Large intestine (tissue), 3 donors: Measurements from ENCODE around the gene GSTK1. TPM values are rescaled to one million over a fixed set of nuclear protein-coding genes. Genes with fewer than 3 reads are reported as not detected.

Source experiments
- DNase-seq, 2 donors: peaks; one replicate each; pipeline versions ENCODE4 v3.0.0 to v3.0.0-alpha.2; 2013
- H3K27ac ChIP-seq: one replicate; pipeline ENCODE4 v1.5.1; 2013; ENCODE audit warnings: low read length
- H3K27me3 ChIP-seq: 2 replicates; pipeline ENCODE4 v1.6.1; 2013; ENCODE audit warnings: low read length; ENCODE audit not compliant: control insufficient read depth, insufficient read depth
- H3K36me3 ChIP-seq: 2 replicates; pipeline ENCODE4 v1.6.1; 2013; ENCODE audit warnings: low read length; ENCODE audit not compliant: control insufficient read depth, insufficient read depth
- H3K4me1 ChIP-seq: one replicate; pipeline ENCODE4 v1.6.1; 2013; ENCODE audit warnings: low read length; ENCODE audit not compliant: control insufficient read depth, insufficient read depth
- H3K4me3 ChIP-seq: one replicate; pipeline ENCODE4 v1.5.1; 2013; ENCODE audit warnings: low read length
- H3K9me3 ChIP-seq: one replicate; pipeline ENCODE4 v1.6.1; 2013; ENCODE audit warnings: mild to moderate bottlenecking, low read depth, low read length, moderate library complexity; ENCODE audit not compliant: control insufficient read depth
- WGBS: methylation state at CpG from one replicate; pipeline ENCODE4 v1.1.5; 2013; ENCODE audit warnings: low lambda C conversion rate; ENCODE audit not compliant: insufficient coverage; 5-methylcytosine and 5-hydroxymethylcytosine counted together
- polyA plus RNA-seq: library from polyadenylated mRNA; unstranded; fragments of 120-200 nt; gene quantifications from one replicate; pipeline ENCODE4 v1.2.1, GENCODE V29; 2013

Gene GSTK1
- polyA plus RNA-seq, 1 donor, result 325 TPM

- Histone ChIP-seq H3K4me3 (no peak overlapping the region), H3K27ac (no peak overlapping the region), H3K4me1 (no peaks in the 10 kb centered on the region), H3K27me3 (no peaks in the 10 kb centered on the region), H3K36me3 (no peaks in the 10 kb centered on the region), H3K9me3 (no peaks in the 10 kb centered on the region)
- no peak for DNase-seq
Measured at GRCh38 chr7:143237366-143237765, 25.9 kb upstream of the GSTK1 start.

DNA sequence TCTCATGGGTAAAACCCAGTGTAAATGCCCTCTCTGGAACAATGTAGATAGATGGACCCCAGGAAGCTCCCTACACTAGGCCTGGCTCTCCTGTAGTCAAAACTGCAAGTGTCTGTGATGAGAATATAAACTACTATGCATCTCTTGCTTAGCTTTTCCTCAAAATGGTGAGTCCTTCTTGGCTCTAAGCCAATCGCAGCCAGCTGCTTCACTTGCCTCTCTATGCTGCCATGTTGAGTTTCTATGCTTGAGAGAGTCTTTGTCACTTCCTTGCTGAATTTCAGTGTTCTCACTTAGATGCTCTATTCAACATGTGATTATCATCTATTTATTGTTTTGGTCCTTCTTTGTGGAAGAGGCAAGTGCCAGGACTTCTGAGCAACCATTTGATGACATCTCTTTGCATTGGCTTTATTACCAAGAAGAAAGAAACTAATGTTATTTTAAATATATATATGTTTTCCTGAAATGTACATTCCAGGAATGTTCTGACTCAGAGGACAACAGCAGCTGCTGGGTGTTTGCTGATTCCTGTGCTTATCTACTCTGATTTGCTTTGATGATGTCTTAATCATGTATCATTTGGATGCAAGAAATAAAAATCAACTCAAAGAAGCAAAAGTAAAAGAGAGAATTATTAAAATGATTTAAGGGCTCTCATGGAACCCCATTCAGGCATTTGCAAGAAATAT is 24.8 kb upstream of the GSTK1 start:
- Histone ChIP-seq H3K36me3 (no peaks in the 10 kb centered on the region), H3K27ac (no peak overlapping the region), H3K27me3 (no peaks in the 10 kb centered on the region), H3K9me3 (no peaks in the 10 kb centered on the region), H3K4me3 (no peak overlapping the region), H3K4me1 (peaks cover 4% of the 10 kb centered on the region)
- no peak for DNase-seq
- no CpG with 5 or more reads among the region's 1 CpG for WGBS

DNA sequence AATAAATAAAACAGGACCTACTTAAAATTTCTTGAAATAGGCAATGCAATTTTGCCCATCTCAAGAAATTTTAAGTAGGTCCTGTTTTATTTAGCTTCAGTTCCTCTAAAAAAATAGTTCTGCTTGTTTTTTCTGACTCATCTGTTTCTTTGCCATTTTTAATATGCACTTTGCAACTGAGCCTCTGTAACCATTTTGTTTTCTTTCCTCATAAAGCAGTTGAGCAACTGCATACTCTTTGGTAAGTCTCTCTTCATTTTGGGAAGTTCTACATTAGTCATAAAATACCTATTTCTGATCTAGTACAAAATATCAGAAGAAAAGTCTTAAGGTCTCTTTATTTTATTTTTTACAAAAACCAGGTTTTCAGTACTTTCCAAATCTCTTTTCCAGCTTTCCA is 23.4 kb upstream of the GSTK1 start:
- no peaks in the 10 kb centered on the region for H3K9me3 ChIP-seq
- no peaks in the 10 kb centered on the region for H3K27me3 ChIP-seq
- H3K36me3 ChIP-seq, result no peaks in the 10 kb centered on the region
- no peak overlapping the region for H3K4me3 ChIP-seq
- H3K27ac ChIP-seq, result no peak overlapping the region
- peaks cover 12% of the 10 kb centered on the region for H3K4me1 ChIP-seq
- no peak for DNase-seq

DNA sequence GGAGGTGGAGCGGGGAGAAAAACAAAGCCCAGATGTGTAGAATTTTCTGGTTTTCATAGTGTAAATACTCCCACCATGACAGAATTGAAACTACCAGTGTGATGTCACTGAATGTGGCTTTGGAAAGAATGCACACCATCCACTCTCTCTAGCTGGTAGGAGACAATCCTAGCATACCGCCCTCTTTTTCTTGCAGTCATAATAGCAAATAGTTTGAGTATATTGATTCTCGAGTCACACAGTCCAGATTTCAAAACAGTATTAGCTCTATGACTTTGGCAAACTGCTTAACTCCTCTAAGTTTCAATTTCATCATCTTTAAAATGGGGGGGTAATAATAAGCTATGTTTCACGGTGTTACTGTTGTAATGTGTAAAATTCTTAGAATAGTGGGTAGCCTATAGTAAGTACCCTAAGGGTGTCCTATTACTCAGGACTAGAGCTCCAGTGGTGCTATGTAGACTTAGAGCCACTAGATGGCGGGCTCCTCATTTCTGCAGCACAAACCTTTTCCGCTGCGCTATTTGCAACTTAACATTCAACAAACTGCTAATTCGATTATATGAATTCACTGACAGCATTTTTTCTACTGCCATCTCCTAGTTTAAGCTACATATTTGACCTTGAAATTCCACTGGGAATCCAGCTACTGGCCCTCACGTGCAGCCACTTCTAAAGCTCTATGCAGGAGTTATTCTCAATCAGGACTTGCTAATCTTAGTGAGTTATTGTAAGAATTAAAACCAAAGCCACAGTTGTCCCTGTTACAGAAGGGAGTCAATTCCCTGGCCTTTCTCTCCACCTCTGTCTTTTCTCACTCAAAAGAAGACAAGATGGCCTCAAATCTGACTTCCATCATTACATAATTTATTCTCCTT is 22.7 kb upstream of the GSTK1 start:
- Histone ChIP-seq H3K9me3 (no peaks in the 10 kb centered on the region), H3K4me3 (no peak overlapping the region), H3K36me3 (no peaks in the 10 kb centered on the region), H3K27ac (no peak overlapping the region), H3K27me3 (no peaks in the 10 kb centered on the region), H3K4me1 (peaks cover 16% of the 10 kb centered on the region)
- peak; percentile 64 to 67 for DNase-seq
- 17% methylated on average over 3 of the region's 9 CpGs for WGBS

DNA sequence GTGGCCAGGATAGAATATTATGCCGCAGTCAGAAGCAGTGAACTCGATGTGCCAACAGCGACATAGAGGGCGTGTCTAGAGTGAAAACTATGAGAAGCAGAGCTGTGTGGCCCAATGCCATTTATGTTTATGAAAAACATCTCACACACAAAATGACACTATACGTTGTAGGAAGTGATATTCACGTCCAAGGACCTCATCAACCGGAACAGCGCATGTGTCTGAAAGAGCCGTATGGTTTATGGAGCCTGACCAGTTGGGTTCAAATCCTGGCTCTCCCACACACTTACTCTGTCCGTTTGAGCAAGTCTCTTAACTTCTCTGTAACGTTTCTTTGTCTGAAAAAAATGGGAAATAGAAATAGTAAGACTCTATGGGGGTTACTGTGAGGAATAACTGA is 20.9 kb upstream of the GSTK1 start:
- Histone ChIP-seq H3K4me3 (no peak overlapping the region), H3K4me1 (peaks cover 17% of the 10 kb centered on the region), H3K27me3 (no peaks in the 10 kb centered on the region), H3K27ac (no peak overlapping the region), H3K9me3 (no peaks in the 10 kb centered on the region), H3K36me3 (no peaks in the 10 kb centered on the region)
- no CpG with 5 or more reads among the region's 11 CpGs for WGBS
- no peak for DNase-seq

DNA sequence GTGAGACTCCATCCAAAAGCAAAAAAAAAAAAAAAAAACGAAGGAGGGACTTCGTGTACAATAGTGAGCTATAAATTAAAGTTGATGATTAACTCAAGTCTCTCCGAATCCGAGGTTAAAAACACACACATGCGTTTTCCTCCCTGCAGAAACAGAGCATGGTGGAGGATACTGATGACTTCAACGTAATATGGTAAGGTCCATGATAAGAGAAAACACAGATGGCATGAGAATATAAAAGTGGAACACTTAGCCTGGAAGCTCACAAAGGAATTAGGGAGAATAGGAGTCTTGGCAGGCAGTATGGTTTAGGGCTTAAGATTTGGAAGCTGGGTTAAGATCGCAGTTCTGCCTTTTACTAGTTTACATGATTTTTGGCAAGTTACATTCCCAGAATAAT is 20.1 kb upstream of the GSTK1 start:
- Histone ChIP-seq H3K27ac (peak overlapping the region; percentile 23), H3K9me3 (no peaks in the 10 kb centered on the region), H3K36me3 (no peaks in the 10 kb centered on the region), H3K27me3 (no peaks in the 10 kb centered on the region), H3K4me1 (peaks cover 17% of the 10 kb centered on the region), H3K4me3 (no peak overlapping the region)
- 17% methylated on average over 1 of the region's 7 CpGs for WGBS
- DNase-seq, result peak in 1 of 2 donors; percentile 67

DNA sequence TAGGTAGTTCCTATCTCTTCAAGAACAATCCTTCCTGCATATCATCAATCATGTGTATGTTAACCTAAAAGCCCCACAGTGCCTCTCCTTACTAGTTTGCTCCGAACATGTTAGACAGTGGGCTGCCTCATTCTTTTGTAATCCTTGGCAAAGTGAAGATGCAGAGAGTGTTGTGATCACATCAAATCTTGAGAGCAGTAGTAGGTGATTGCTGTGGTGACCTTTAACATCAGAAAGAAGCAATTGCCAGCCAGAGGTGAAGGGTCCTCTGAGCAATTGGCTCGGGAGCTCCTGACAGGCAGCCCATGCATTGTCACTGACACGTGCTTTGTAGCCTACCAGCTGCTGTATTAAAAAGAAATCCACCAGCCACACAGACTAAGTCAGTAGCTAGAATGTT is 19.6 kb upstream of the GSTK1 start:
- peak in 1 of 2 donors; percentile 44 for DNase-seq
- no peak overlapping the region for H3K4me3 ChIP-seq
- H3K4me1 ChIP-seq, result peaks cover 17% of the 10 kb centered on the region
- H3K27ac ChIP-seq, result peak overlapping the region; percentile 23
- WGBS, result no CpG with 5 or more reads among the region's 3 CpGs
- H3K27me3 ChIP-seq, result no peaks in the 10 kb centered on the region
- no peaks in the 10 kb centered on the region for H3K36me3 ChIP-seq
- H3K9me3 ChIP-seq, result no peaks in the 10 kb centered on the region

- Histone ChIP-seq H3K4me3 (no peak overlapping the region), H3K9me3 (no peaks in the 10 kb centered on the region), H3K4me1 (peaks cover 19% of the 10 kb centered on the region), H3K27me3 (no peaks in the 10 kb centered on the region), H3K36me3 (no peaks in the 10 kb centered on the region), H3K27ac (no peak overlapping the region)
- 20% methylated on average over 1 of the region's 1 CpG for WGBS
- DNase-seq, result no peak
Measured at GRCh38 chr7:143244321-143244720, 18.9 kb upstream of the GSTK1 start.

DNA sequence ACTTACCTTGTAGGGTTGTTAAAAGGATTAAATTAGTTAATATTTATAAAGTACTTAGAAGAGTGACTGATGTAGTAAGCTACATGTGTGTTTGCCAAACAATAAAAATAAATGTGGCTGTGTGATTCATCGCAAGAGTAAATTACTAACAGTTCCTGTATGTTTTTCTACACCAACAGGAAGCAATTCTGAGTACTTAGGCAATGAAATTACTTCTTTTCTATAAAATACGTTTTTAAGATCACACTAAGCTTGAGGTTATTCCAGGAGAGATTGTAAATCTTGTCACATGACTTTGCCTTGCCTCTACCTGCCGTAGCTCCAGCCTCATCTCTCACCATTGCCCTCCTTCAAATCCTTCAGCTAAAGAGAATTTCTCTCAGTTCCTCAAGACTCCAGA is 18.1 kb upstream of the GSTK1 start:
- Histone ChIP-seq H3K9me3 (no peaks in the 10 kb centered on the region), H3K36me3 (no peaks in the 10 kb centered on the region), H3K27ac (no peak overlapping the region), H3K4me1 (peaks cover 19% of the 10 kb centered on the region), H3K27me3 (no peaks in the 10 kb centered on the region), H3K4me3 (no peak overlapping the region)
- WGBS, result 50% methylated on average over 1 of the region's 3 CpGs
- DNase-seq, result peak in 1 of 2 donors; percentile 17

DNA sequence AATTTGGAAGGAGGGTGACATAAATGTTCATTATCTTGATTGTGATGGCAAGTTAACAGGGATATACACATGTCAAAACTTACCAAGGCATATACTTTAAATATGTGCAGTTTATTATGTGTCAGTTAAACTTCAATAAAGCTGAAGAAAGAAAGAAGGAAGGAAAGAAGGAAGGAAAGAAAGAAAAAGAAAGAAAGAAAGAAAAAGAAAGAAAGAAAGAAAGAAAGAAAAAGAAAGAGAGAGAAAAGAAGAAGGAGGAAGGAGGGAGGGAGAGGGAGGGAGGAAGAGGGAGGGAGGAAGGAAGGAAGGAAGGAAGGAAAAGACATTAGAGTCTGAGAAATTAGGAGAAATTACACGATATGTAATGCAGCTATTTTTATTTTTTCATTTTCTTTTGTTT is 15.9 kb upstream of the GSTK1 start:
- Histone ChIP-seq H3K27ac (no peak overlapping the region), H3K36me3 (no peaks in the 10 kb centered on the region), H3K4me1 (peaks cover 19% of the 10 kb centered on the region), H3K9me3 (no peaks in the 10 kb centered on the region), H3K27me3 (no peaks in the 10 kb centered on the region), H3K4me3 (no peak overlapping the region)
- WGBS, result 86% methylated on average over 1 of the region's 1 CpG
- DNase-seq, result no peak
